IMR-90 (cell line): ENCODE results near the gene C16orf89. TPM values are rescaled to one million over a fixed set of nuclear protein-coding genes. Genes with fewer than 3 reads are reported as not detected.
"Not testable (repeated sequence)": the region's sequence is repeated elsewhere in the genome, so short reads cannot be mapped to it uniquely, and the experiment has no call there.

Source experiments
- ATAC-seq: fragments of 200-7000 bp; cut with Tn5 transposase; 2 replicates; pipeline ENCODE4 v1.9.1; 2020; ENCODE audit warnings: low read depth, mild to moderate bottlenecking, moderate library complexity
- BruUV-seq: library from RNA; stranded (reverse); fragments of 400-500 nt; replicated peaks from 2 replicates; lab custom pipeline; 2021; lab: Mats Ljungman, UMichigan
- CTCF ChIA-PET: fragments of 300-600 bp; formaldehyde crosslinking; extraction: SDS; loops from one replicate; lab custom pipeline; 2021; ENCODE audit warnings: antibody characterized with exemption; lab: Yijun Ruan, JAX
- POLR2A ChIA-PET: fragments of 300-600 bp; sonication (Branson Sonifier 250); formaldehyde crosslinking; loops from one replicate; lab custom pipeline; 2022; ENCODE audit warnings: antibody characterized with exemption; ENCODE audit not compliant: unreplicated experiment; lab: Charles Lee
- DNase-seq: peaks from one replicate; pipeline ENCODE4 v3.0.0; 2013
- H2AFZ ChIP-seq: replicated peaks from 2 replicates; pipeline ENCODE3; 2013; ENCODE audit warnings: low read length, mild to moderate bottlenecking; ENCODE audit not compliant: poor library complexity
- H2AK5ac ChIP-seq: 2 replicates; pipeline ENCODE4 v1.6.1; 2013; ENCODE audit warnings: low read depth, low read length, inconsistent platforms
- H2AK9ac ChIP-seq: replicated peaks from 2 replicates; pipeline ENCODE3; 2013; ENCODE audit warnings: mild to moderate bottlenecking, low read depth, low read length, moderate library complexity; ENCODE audit not compliant: poor library complexity
- H2BK120ac ChIP-seq: 2 replicates; pipeline ENCODE4 v1.6.1; 2013; ENCODE audit warnings: low read depth, low read length, inconsistent platforms
- H2BK15ac ChIP-seq: 3 replicates; pipeline ENCODE4 v1.6.1; 2013; ENCODE audit warnings: low read depth, low read length, inconsistent platforms
- H2BK20ac ChIP-seq: 2 replicates; pipeline ENCODE4 v1.6.1; 2013; ENCODE audit warnings: low read depth, mild to moderate bottlenecking, inconsistent platforms, low read length, moderate library complexity
- H2BK5ac ChIP-seq: 2 replicates; pipeline ENCODE4 v1.6.1; 2013; ENCODE audit warnings: mild to moderate bottlenecking, low read depth, low read length, inconsistent platforms; ENCODE audit not compliant: poor library complexity, severe bottlenecking
- H3K14ac ChIP-seq: replicated peaks from 2 replicates; pipeline ENCODE4 v1.6.1; 2013; ENCODE audit warnings: low read depth, low read length, inconsistent platforms
- H3K18ac ChIP-seq: 2 replicates; pipeline ENCODE4 v1.6.1; 2013; ENCODE audit warnings: low read depth, low read length, control low read depth
- H3K23ac ChIP-seq: 2 replicates; pipeline ENCODE4 v1.6.1; 2013; ENCODE audit warnings: low read depth, low read length, inconsistent platforms
- H3K27ac ChIP-seq: 2 replicates; pipeline ENCODE4 v1.5.1; 2013; ENCODE audit warnings: mild to moderate bottlenecking, control low read depth, low read length; ENCODE audit not compliant: insufficient read depth
- H3K27me3 ChIP-seq: 2 replicates; pipeline ENCODE4 v1.6.1; 2013; ENCODE audit warnings: low read length; ENCODE audit not compliant: control insufficient read depth, insufficient read depth
- H3K36me3 ChIP-seq: 2 replicates; pipeline ENCODE4 v1.6.1; 2013; ENCODE audit warnings: low read length, mixed read lengths; ENCODE audit not compliant: control insufficient read depth, insufficient read depth
- H3K4ac ChIP-seq: 2 replicates; pipeline ENCODE4 v1.6.1; 2013; ENCODE audit warnings: low read depth, low read length, inconsistent platforms
- H3K4me1 ChIP-seq: 2 replicates; pipeline ENCODE4 v1.6.1; 2013; ENCODE audit warnings: low read length, mixed read lengths; ENCODE audit not compliant: control insufficient read depth, insufficient read depth
- H3K4me2 ChIP-seq: 2 replicates; pipeline ENCODE4 v1.6.1; 2013; ENCODE audit warnings: low read depth, mild to moderate bottlenecking, control low read depth, low read length, moderate library complexity
- H3K4me3 ChIP-seq: 2 replicates; pipeline ENCODE4 v1.5.1; 2013; ENCODE audit warnings: low read depth, mild to moderate bottlenecking, control low read depth, low read length, moderate library complexity; ENCODE audit not compliant: insufficient read depth
- H3K56ac ChIP-seq: 2 replicates; pipeline ENCODE4 v1.6.1; 2013; ENCODE audit warnings: low read length, inconsistent platforms; ENCODE audit not compliant: insufficient read depth; ENCODE audit errors: extremely low read depth
- H3K79me1 ChIP-seq, 2 experiments: 2 replicates each; pipeline ENCODE4 v1.6.1; 2013; ENCODE audit warnings: low read length in 2 of 2, inconsistent platforms in 1 of 2, low read depth in 1 of 2
- H3K9ac ChIP-seq: 2 replicates; pipeline ENCODE4 v1.6.1; 2013; ENCODE audit warnings: low read depth, low read length, control low read depth
- H3K9me1 ChIP-seq: 2 replicates; pipeline ENCODE4 v1.6.1; 2013; ENCODE audit warnings: low read length, inconsistent platforms; ENCODE audit not compliant: insufficient read depth
- H3K9me3 ChIP-seq: 2 replicates; pipeline ENCODE4 v1.6.1; 2013; ENCODE audit warnings: low read length; ENCODE audit not compliant: control insufficient read depth, insufficient read depth
- H4K20me1 ChIP-seq: 2 replicates; pipeline ENCODE4 v1.6.1; 2013; ENCODE audit warnings: low read length, inconsistent platforms; ENCODE audit not compliant: insufficient read depth
- H4K5ac ChIP-seq: 2 replicates; pipeline ENCODE4 v1.6.1; 2013; ENCODE audit warnings: mild to moderate bottlenecking, low read depth, low read length, control low read depth
- H4K8ac ChIP-seq, 2 experiments: 2 replicates each; pipeline ENCODE4 v1.6.1; 2013; ENCODE audit warnings: low read depth in 2 of 2, low read length in 2 of 2, control low read depth in 1 of 2, inconsistent platforms in 1 of 2
- H4K91ac ChIP-seq: 2 replicates; pipeline ENCODE4 v1.6.1; 2013; ENCODE audit warnings: low read depth, low read length, inconsistent platforms; ENCODE audit not compliant: insufficient read depth
- MAZ ChIP-seq: IDR thresholded peaks from 2 replicates; pipeline ENCODE4 v1.6.1; 2012; ENCODE audit warnings: low read depth, mild to moderate bottlenecking, low read length, improper control_type of control experiment, moderate library complexity, borderline replicate concordance
- WGBS, 2 experiments: methylation state at CpG; one replicate each; pipeline versions ENCODE4 v1.1.5 to v1.1.7; 2013; ENCODE audit warnings: missing lambda C conversion rate in 2 of 2; ENCODE audit not compliant: insufficient read length in 1 of 2; ENCODE audit errors: extremely low coverage in 2 of 2; 5-methylcytosine and 5-hydroxymethylcytosine counted together
- dilution Hi-C: fragments of 300-500 bp; cut with HindIII; formaldehyde crosslinking; loops from one replicate; pipeline ENCODE4 v1.14.3; 2018; ENCODE audit warnings: low sequenced_read_pairs; ENCODE audit not compliant: unreplicated experiment
- in situ Hi-C: fragments of 300-500 bp; cut with MboI; formaldehyde crosslinking; loops from 3 replicates; pipeline ENCODE4 v1.14.3; 2019; ENCODE audit warnings: low sequenced_read_pairs, inconsistent platforms, mixed read lengths
- intact Hi-C: fragments of 100-400 bp; cut with micrococcal nuclease; formaldehyde crosslinking; loops from 2 replicates; pipeline ENCODE4 v1.10.0; 2022
- polyA plus RNA-seq, 3 experiments: library from polyadenylated mRNA; depleted of rRNA; stranded (reverse); fragments of >200 nt; gene quantifications; 2 replicates each; pipeline ENCODE4 v1.2.3, GENCODE V29; 2012; ENCODE audit warnings: low replicate concordance in 1 of 3
- total RNA-seq: library from RNA; depleted of rRNA; stranded (reverse); fragments of >200 nt; gene quantifications from 2 replicates; pipeline ENCODE4 v1.2.3, GENCODE V29; 2012

The C16orf89 gene
- total and polyA plus RNA-seq, 2 of the 4 experiments (the other 2 are of a cell fraction), result 0.17 to 0.18 TPM

GRCh38 chr16:5098221-5099159 is 32.7 kb upstream of the C16orf89 start:
- WGBS, 2 experiments, result 10% methylated on average over 2 of the region's 67 CpGs; no CpG with 5 or more reads in 1 of the 2 experiments
- CTCF ChIA-PET, result interaction anchor here (1.1 kb wide), 1 partner anchor 14 kb away, joined by 3 read pairs; no protein-coding TSS in a partner anchor
- H2AFZ ChIP-seq, H3K27me3 ChIP-seq, H4K20me1 ChIP-seq, in situ Hi-C loops, H3K14ac ChIP-seq, H2BK120ac ChIP-seq, H3K9me3 ChIP-seq, H2AK9ac ChIP-seq, H3K79me1 ChIP-seq, ATAC-seq, H3K9me1 ChIP-seq, H2BK5ac ChIP-seq, H2AK5ac ChIP-seq, H3K4me1 ChIP-seq, dilution Hi-C loops, H3K36me3 ChIP-seq, H4K91ac ChIP-seq, BruUV-seq, POLR2A ChIA-PET, H2BK20ac ChIP-seq, H2BK15ac ChIP-seq: not testable (repeated sequence)
- Histone ChIP-seq H3K4me2 (peak overlapping the region; percentile 99), H3K56ac (0 out of 2 replicates have a peak overlapping the region, but pooled peaks have one; percentile 1), H3K4ac (peak overlapping the region; percentile 35; the same call in 1 of the 2 replicates), H3K4me3 (peak overlapping the region; percentile 91), H3K18ac (peak overlapping the region; percentile 78; the same call in 1 of the 2 replicates), H4K5ac (peak overlapping the region; percentile 59), H3K27ac (peak overlapping the region; percentile 43; the same call in 1 of the 2 replicates), H3K23ac (0 out of 2 replicates have a peak overlapping the region, but pooled peaks have one; percentile 24), H4K8ac (peak overlapping the region; percentile 36 to 74; a peak in 2 of 4 replicates), H3K9ac (peak overlapping the region; percentile 75; the same call in 1 of the 2 replicates)
- TF ChIP-seq MAZ, result peak; percentile 22; the same call in 1 of the 2 replicates
- DNase-seq, result peak; percentile 41
- intact Hi-C loops, result loop anchor here (10.0 kb wide), 2 partner anchors 144 to 1546 kb away; partner anchors contain the start of gene SEC14L5
